ENCODE measurements around the gene C19orf85. TPM values are rescaled to one million over a fixed set of nuclear protein-coding genes. Genes with fewer than 3 reads are reported as not detected.
"Not testable (repeated sequence)": the region's sequence is repeated elsewhere in the genome, so short reads cannot be mapped to it uniquely, and the experiment has no call there.

Gene C19orf85
- total RNA-seq, 1 donor from 2014 or later = not detected

- intact Hi-C loops (cut with DNase I) = no loop called here
- ATAC-seq (no peak), DNase-seq (ENCODE audit: missing footprints) (no peak)
Measured at GRCh38 chr19:55431183-55431582, 33.4 kb downstream of the C19orf85 start.

- no peak for ATAC-seq
- intact Hi-C loops (cut with DNase I) = no loop called here
- no peak for DNase-seq (ENCODE audit: missing footprints)
Measured at GRCh38 chr19:55426042-55426441, 38.5 kb downstream of the C19orf85 start.

DNA sequence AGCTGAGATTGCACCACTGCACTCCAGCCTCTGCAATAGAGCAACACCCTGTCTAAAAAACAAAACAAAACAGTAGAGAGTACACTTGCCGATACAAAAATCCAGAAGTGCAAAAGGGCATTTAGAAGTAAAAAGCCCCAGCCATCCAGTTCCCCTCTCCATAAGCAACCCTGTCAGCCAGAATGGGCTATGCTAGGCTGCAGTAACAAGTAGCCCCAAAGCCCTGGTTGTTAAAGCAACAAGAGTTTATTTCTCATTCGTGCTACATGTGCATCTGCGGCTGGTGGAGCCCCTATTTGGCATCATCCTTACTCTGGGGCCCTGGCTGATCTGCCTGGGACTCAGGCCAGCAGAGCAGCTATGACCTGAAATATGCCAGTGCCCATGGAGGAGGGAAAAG is 40.0 kb downstream of the C19orf85 start:
- no peak for ATAC-seq
- DNase-seq (ENCODE audit: missing footprints) = no peak
- intact Hi-C loops (cut with DNase I) = no loop called here

- DNase-seq (ENCODE audit: missing footprints) = no peak
- intact Hi-C loops (cut with DNase I) = no loop called here
- ATAC-seq = no peak
Measured at GRCh38 chr19:55423225-55424005, 41.1 kb downstream of the C19orf85 start.

GRCh38 chr19:55421281-55421680 is 43.3 kb downstream of the C19orf85 start:
- intact Hi-C loops (cut with DNase I); DNase-seq (ENCODE audit: missing footprints); ATAC-seq: not testable (repeated sequence)

DNA sequence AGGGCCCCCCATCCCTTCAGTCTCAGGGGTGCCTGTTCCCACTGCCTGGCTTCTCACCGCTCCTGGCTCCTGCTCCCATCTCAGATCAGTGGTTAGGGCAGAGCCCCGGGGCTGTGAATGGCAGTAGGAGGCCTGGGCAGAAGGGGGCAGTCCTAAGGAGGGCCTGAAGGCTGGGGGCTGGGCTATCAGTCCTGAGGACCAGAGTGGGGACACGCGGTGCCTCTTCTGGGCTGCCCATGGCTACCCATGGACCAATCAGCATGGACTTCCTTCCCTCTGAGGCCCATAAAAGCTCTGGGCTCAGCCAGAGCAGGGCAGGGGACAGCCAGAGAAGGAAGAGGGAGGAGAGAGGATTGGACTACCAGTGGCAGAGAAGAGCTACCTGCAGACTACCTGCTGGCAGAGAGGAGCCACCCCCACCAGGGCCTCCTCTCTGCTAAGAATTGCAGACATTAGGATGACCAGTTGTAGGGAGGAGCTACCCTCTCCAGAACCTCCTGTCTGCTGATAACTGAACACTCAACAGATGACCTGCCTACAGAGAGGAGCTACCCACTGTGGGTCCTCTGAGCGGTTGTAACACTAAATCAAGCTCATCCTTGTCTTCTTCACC is 44.8 kb downstream of the C19orf85 start:
- intact Hi-C loops (cut with DNase I) = loop anchor here (2.0 to 10.0 kb wide), 2 partner anchors 115 to 279 kb away; no protein-coding TSS in a partner anchor
- DNase-seq (ENCODE audit: missing footprints) = no peak
- no peak for ATAC-seq

- no peak for ATAC-seq
- intact Hi-C loops (cut with DNase I) = loop anchor here (2.0 to 10.0 kb wide), 2 partner anchors 114 to 278 kb away; no protein-coding TSS in a partner anchor
- no peak for DNase-seq (ENCODE audit: missing footprints)
Measured at GRCh38 chr19:55419103-55419502, 45.4 kb downstream of the C19orf85 start.

GRCh38 chr19:55418185-55418584 is 46.4 kb downstream of the C19orf85 start:
- DNase-seq (ENCODE audit: missing footprints) (no peak), ATAC-seq (peak; percentile 88)
- intact Hi-C loops (cut with DNase I) = loop anchor here (2.0 to 10.0 kb wide), 2 partner anchors 113 to 277 kb away; no protein-coding TSS in a partner anchor

Other genes with a start within 250 kb of the C19orf85 start
- gene TMEM86B, start 236.0 kb downstream of the C19orf85 start, total RNA-seq = 1.6 TPM
- gene PPP6R1, start 205.7 kb downstream of the C19orf85 start, total RNA-seq = 39.5 TPM
- gene HSPBP1, start 184.6 kb downstream of the C19orf85 start, total RNA-seq = 30.2 TPM
- gene BRSK1, start 180.8 kb downstream of the C19orf85 start, total RNA-seq = 2.4 TPM
- gene TMEM150B, start 139.4 kb downstream of the C19orf85 start, total RNA-seq = 1.2 TPM
- gene KMT5C, start 124.9 kb downstream of the C19orf85 start, total RNA-seq = 6.2 TPM
- not detected for gene COX6B2, start 110.0 kb downstream of the C19orf85 start, total RNA-seq
- not detected for gene GARIN5B, start 101.5 kb downstream of the C19orf85 start, total RNA-seq
- gene IL11, start 94.3 kb downstream of the C19orf85 start, total RNA-seq = not detected
- not detected for gene TMEM190, start 87.9 kb downstream of the C19orf85 start, total RNA-seq
- gene TMEM238, start 80.5 kb downstream of the C19orf85 start, total RNA-seq = 0.24 TPM
- 664 TPM for gene RPL28, start 78.8 kb downstream of the C19orf85 start, total RNA-seq
- 31.2 TPM for gene UBE2S, start 57.0 kb downstream of the C19orf85 start, total RNA-seq
- gene SHISA7, start 21.5 kb downstream of the C19orf85 start, total RNA-seq = not detected
- gene ISOC2, start 3.1 kb downstream of the C19orf85 start, total RNA-seq = 55.2 TPM
- 5.7 TPM for gene ZNF628, start 11.9 kb upstream of the C19orf85 start, total RNA-seq
- gene NAT14, start 20.4 kb upstream of the C19orf85 start, total RNA-seq = 5.6 TPM
- gene SSC5D, start 23.7 kb upstream of the C19orf85 start, total RNA-seq = 3.4 TPM
- gene SBK2, start 72.4 kb upstream of the C19orf85 start, total RNA-seq = 12.7 TPM
- 17.6 TPM for gene SBK3, start 80.8 kb upstream of the C19orf85 start, total RNA-seq
- gene ZNF579, start 116.1 kb upstream of the C19orf85 start, total RNA-seq = 13.1 TPM
- gene FIZ1, start 134.8 kb upstream of the C19orf85 start, total RNA-seq = 14.8 TPM
- gene ZNF524, start 135.5 kb upstream of the C19orf85 start, total RNA-seq = 16.9 TPM
- gene ZNF865, start 140.9 kb upstream of the C19orf85 start, total RNA-seq = 16.9 TPM
- gene ZNF784, start 159.8 kb upstream of the C19orf85 start, total RNA-seq = 11.1 TPM
- gene ZNF580, start 176.3 kb upstream of the C19orf85 start, total RNA-seq = 13.2 TPM
- 7.4 TPM for gene ZNF581, start 178.9 kb upstream of the C19orf85 start, total RNA-seq
- gene CCDC106, start 183.5 kb upstream of the C19orf85 start, total RNA-seq = 17.4 TPM
- gene U2AF2, start 190.3 kb upstream of the C19orf85 start, total RNA-seq = 74.5 TPM
- 213 TPM for gene EPN1, start 210.5 kb upstream of the C19orf85 start, total RNA-seq